HG02678 (cell line): ENCODE measurements around the gene MPST.

Experiments used
- ATAC-seq: cut with Tn5 transposase; IDR thresholded peaks from one replicate; pipeline ENCODE4 v1.9.1; 2021; ENCODE audit warnings: mild to moderate bottlenecking, moderate library complexity; ENCODE audit not compliant: unreplicated experiment

MPST gene

GRCh38 chr22:37021710-37022482 lies 2.4 kb downstream of the MPST start:
- ATAC-seq: no peak

GRCh38 chr22:37022483-37023337 lies 3.2 kb downstream of the MPST start:
- ATAC-seq: no peak

DNA sequence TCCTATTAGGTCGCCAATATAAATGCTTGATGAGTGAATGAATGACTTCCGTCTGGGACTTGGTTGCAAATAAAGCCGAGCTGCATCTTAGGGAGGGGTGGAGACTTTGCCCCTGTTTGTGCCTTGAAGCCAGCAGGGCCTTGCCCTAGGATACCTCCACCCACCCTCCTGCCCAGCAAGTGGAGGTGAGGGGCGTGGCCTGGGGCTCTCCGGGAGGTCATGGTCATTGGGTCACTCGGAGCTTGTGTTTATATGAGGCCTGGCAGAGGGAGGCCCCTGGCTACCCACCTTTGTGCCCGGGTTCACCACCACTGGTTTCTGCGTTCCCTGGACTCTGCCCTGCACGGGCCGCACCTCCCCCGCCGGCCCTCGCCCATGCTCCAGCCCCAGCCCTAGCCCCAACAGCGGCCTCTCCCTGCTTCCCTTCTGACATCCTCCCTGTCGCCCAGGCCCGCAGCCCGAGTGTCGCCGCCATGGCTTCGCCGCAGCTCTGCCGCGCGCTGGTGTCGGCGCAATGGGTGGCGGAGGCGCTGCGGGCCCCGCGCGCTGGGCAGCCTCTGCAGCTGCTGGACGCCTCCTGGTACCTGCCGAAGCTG lies 4.3 kb downstream of the MPST start:
- ATAC-seq: no peak

DNA sequence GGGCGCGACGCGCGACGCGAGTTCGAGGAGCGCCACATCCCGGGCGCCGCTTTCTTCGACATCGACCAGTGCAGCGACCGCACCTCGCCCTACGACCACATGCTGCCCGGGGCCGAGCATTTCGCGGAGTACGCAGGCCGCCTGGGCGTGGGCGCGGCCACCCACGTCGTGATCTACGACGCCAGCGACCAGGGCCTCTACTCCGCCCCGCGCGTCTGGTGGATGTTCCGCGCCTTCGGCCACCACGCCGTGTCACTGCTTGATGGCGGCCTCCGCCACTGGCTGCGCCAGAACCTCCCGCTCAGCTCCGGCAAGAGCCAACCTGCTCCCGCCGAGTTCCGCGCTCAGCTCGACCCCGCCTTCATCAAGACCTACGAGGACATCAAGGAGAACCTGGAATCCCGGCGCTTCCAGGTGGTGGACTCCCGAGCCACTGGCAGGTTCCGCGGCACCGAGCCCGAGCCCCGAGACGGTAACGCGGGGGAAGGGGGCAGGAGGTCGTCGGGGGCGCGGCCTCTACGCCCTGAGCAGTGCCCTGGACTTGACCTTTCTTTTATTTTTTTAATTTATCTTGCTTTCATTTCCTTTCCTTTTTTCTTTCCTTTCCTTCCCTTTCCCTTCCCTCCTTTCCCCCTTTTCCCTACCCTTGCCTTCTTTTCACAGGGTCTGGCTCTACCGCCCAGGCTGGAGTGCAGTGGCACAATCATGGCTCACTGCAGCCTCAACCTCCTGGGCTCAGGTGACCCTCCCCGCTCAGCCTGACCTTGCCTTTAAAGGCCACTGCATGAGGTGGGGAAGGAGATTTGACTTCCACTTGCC lies 5.0 kb downstream of the MPST start:
- no peak for ATAC-seq

DNA sequence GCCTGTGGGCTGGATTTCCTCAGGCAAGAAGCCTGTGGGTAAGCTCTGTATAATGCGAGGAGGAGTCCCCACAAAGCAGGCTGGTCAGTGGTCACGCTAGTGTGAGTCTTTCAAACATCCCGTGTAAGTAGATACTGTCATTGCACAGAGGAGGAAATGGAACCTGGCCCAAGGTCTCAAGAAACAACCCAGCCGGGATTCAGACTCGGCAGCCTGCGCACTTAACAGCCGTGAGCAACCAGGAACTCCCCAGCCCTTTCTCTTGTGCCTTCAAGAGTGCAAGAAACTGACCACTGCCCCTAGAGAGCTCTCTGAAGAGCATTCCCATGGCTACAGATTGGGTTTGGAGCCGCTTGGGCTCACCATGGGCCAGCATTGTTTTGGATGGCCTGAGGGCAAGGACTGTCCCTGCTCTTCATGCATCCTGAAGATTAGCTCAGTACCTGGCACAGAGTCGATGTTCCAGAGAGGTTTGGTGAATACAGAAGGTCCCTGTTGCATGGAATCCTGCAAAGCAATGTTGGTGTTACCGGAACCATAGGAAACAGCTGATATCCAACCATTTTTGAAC lies 6.0 kb downstream of the MPST start:
- no peak for ATAC-seq

DNA sequence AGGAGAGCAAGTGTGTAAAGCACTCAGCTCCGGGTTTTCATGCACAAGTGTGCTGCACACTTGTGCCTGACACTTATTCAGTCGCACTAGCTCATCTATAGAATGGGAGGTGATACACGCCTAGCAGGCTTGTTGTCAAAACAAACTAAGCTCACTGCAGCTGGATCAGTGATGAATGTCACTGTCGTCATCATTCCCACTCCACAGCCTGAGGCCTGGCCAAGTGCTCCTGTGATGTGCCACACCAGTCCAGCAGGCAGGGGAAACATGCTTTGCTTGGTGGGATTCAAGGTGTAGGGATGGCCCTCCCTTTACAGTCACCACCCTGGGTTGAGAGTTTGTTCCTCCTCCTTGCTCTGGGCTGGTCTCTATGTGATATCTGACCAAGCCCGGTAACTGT lies 6.8 kb downstream of the MPST start:
- ATAC-seq: no peak

DNA sequence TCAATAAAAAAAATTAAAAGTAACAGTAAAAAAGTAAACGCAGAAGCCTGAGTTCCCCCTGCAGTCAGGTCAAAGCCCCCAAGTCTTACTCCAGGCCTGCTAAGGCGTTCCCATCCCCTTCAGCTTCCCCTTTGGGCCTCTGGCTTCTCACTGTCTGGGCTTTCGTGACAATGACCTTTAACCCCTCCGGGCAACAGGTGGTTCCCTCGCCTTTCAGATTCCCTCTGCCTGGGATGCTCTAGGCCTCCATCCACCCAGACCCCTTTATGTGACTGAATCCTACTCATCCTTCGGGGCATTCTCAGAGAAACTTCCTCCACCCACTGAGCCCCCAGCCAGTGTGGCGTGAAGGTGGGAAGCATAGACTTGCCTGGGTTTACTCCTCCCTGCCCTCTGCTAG lies 8.0 kb downstream of the MPST start:
- no peak for ATAC-seq

DNA sequence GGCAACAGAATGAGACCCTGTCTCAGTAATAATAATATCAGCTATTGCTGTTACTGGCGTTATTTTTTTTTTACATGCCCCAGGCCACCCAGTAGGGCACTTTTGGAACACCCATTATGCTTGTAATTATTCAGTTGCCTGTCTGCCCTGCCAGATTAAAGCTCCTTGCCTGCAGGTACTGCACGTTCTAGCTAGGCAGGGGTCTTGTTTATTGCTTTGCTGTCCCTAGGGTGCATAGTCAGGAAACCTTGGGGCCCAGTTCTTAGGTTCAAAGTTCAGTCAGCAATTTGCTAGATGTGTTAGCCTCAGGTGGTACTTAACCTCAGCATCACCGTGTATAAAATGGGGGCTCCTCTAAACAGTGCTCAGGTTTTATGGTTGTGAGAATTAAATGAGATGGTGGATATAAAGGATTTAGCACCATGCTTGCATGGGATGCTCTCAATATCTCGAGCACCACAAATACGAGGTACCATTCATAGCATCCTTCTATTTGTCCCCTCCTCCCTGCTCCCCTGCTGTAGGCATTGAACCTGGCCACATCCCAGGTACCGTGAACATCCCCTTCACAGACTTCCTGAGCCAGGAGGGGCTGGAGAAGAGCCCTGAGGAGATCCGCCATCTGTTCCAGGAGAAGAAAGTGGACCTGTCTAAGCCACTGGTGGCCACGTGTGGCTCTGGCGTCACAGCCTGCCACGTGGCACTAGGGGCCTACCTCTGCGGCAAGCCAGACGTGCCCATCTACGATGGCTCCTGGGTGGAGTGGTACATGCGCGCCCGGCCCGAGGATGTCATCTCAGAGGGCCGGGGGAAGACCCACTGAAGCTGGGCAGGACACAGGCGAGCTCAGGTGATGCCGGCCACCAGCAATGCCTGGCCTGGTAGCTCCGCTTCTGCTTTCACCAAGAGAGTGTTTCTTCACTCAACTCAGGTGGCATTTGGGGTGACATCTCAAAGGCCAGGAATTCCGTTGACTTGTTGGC lies 9.4 kb downstream of the MPST start:
- no peak for ATAC-seq

DNA sequence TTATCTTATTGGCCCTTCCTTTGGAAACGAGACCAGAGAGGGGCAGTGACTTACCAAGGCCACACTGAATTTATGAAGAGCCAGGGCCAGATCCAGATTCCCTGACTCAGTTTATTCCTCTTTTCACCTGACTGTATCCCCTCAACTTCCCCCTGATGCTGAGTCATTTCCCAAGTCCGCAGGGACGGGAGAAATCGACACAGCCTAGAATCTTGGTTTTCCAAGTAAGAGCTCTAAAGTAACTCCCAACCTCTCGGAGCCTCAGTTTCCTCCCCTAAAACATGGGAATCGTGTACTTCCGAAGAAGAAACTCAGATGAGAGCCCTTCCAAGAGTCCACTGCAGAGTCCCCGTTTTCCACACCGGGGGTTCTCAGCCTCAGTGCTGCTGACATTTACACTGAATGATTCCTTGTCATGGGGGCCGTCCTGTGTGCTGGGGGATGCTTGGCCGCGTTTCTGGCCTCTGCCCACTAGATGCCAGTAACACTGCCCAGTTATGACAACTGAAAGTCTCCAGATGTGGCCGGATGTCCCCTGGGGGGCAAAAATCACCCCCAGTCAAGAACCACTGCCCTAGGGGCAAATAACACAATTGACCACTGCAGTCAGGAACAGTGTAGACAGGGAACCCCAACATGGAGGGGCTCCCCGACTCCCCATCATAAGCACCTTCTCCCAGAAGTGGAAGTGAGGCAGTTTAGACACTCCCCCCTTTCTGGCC lies 11.2 kb downstream of the MPST start:
- ATAC-seq: no peak

- no peak for ATAC-seq
Measured at GRCh38 chr22:37032134-37032534, 12.6 kb downstream of the MPST start.

GRCh38 chr22:37032535-37033460 lies 13.3 kb downstream of the MPST start:
- no peak for ATAC-seq

GRCh38 chr22:37033605-37034430 lies 14.3 kb downstream of the MPST start:
- no peak for ATAC-seq

GRCh38 chr22:37036655-37037377 lies 17.3 kb downstream of the MPST start:
- no peak for ATAC-seq

DNA sequence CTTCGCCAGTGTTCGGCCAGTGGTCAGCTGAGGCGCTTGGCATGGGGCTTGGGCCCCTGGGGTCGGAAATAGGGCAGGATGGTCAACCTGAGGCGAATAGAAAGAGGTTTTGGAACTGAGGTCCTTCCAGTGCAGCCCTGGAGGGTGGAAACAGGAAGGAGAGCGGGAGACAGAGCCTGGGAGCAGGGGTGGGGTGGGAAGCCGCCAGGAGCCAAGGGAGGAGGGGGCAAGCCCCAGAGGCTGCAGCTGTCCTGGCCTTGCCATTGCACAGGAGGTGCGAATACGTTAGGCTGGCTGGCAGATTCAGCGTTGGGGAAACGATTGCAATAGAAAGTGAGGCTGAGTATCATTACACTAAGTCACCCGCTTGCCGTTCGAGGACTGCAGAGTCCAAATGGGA lies 18.1 kb downstream of the MPST start:
- no peak for ATAC-seq

DNA sequence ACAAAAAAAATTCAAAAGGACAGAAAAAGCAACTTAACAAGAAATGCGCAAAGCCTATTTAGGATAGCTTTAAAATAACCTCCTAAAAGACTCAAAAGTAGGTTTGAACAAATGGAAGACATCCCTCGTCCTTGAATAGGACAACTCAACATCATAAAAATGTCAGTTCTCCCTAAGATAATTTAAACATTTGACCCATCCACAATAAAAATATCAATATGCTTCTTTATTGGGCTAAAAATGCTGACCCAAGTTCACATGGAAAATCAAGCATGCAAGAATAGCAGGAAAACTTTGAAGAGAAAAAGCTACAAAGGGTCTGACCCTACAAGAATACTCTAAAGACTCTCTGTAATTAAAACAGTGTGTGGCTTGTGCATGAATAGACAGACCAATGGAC lies 19.9 kb downstream of the MPST start:
- no peak for ATAC-seq

DNA sequence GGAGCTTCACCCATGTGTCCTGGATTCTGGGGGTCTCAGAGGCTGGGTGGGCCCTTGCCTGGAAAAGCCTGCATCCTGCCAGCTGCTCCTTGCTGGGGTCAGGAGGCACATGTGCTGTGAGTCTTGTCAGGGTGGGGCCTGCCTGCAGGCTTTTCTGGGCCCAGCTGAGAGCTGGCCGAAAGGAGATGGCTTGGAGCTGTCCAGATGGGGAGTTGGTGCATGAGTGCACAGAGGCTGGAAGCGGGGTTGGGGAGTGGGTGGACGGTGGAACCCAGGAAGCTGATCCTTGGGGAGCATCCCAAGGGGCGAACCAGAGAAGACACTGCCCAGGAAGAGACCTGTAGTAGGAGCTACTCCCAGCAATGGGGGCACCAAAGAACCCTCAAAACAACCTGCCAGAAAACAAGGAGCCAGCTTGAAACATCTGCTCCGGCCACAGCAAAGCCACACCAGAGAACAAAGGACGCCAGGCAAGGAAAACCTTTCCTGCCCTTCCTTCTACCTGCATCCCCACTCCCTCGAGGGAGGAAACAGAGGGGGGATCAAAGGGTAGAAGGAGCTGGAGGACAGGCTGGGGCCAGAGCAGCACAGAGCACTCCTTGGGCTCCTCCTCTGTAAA lies 23.8 kb downstream of the MPST start:
- ATAC-seq: no peak
